Tibial nerve (tissue), 4 donors: Measurements from ENCODE around the gene TMCO6. TPM values are rescaled to one million over a fixed set of nuclear protein-coding genes. Genes with fewer than 3 reads are reported as not detected.
"Not testable (repeated sequence)": the region's sequence is repeated elsewhere in the genome, so short reads cannot be mapped to it uniquely, and the experiment has no call there.

Experiments used
- DNase-seq, 2 donors: peaks; one replicate each; pipeline ENCODE4 v3.0.0-alpha.2; 2019; ENCODE audit warnings: low spot score in 2 of 2
- H3K27ac ChIP-seq, 4 donors: fragments of 200-600 bp; sonication (generic) in 3 of 4; one replicate each; pipeline ENCODE4 v1.5.1; 2017 to 2019; ENCODE audit warnings: mild to moderate bottlenecking in 1 of 4
- H3K27me3 ChIP-seq, 2 donors: fragments of 200-600 bp; sonication (generic) in 1 of 2; one replicate each; pipeline versions ENCODE4 v1.5.1 to v1.6.0; 2017 to 2019
- H3K36me3 ChIP-seq, 3 donors: fragments of 200-600 bp; sonication (generic); one replicate each; pipeline ENCODE4 v1.5.1; 2018 to 2019
- H3K4me1 ChIP-seq, 4 donors: fragments of 200-600 bp; sonication (generic) in 3 of 4; one replicate each; pipeline ENCODE4 v1.5.1; 2017 to 2019
- H3K4me3 ChIP-seq, 4 donors: fragments of 200-600 bp; sonication (generic) in 3 of 4; one replicate each; pipeline ENCODE4 v1.5.1; 2017 to 2019; ENCODE audit warnings: mild to moderate bottlenecking in 1 of 4, moderate library complexity in 1 of 4
- H3K9me3 ChIP-seq, 4 donors: fragments of 200-600 bp; sonication (generic) in 3 of 4; one replicate each; pipeline ENCODE4 v1.5.1; 2017 to 2019
- EP300 ChIP-seq, 2 donors: sonication (generic); formaldehyde crosslinking; IDR thresholded peaks; one replicate each; pipeline ENCODE4 v1.6.1; 2017; ENCODE audit warnings: antibody characterized with exemption in 2 of 2, mild to moderate bottlenecking in 1 of 2
- POLR2A ChIP-seq, 2 donors: fragments of 450-650 bp; IDR thresholded peaks; one replicate each; pipeline ENCODE4 v1.6.1; 2017; ENCODE audit warnings: antibody characterized with exemption in 2 of 2, mild to moderate bottlenecking in 2 of 2, moderate library complexity in 2 of 2
- WGBS, 2 donors: methylation state at CpG; one replicate each; pipeline ENCODE4 v1.1.5; 2018; 5-methylcytosine and 5-hydroxymethylcytosine counted together
- total RNA-seq, 4 donors: library from RNA; depleted of rRNA; stranded (reverse); fragments of >200 nt; gene quantifications; one replicate each; pipeline ENCODE4 v1.1.0, GENCODE V29; 2016
- TF ChIP-seq, protein P1 (sequence below), 5 experiments: fragments of 200-600 bp in 3 of 5; fragments of 450-650 bp in 2 of 5; sonication (generic) in 3 of 5; IDR thresholded peaks; one replicate each; pipeline ENCODE4 v1.5.1; 2016 to 2019; ENCODE audit warnings: antibody characterized with exemption in 5 of 5, mild to moderate bottlenecking in 3 of 5, moderate library complexity in 2 of 5

Gene TMCO6
- total RNA-seq, 4 donors from 2014 or later, result 72.8 to 129 (median 93.0) TPM

DNA sequence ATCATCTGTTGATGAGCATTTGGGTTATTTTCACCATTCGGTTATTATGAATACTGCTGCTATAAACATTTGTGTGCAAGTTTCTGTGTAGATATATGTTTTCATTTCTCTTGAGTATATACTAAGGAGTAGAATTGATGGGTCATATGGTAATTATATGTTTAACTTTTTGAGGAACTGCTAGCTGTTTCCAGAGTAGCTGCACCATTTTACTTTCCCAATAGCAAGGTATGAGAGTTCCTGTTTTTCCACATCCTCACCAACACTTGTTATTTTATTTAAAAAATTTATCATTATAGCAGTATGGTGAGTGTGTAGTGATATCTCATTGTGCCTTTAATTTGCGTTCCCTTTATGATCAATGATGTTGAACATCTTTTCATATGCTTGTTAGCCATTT is 35.5 kb upstream of the TMCO6 start:
- H3K9me3 ChIP-seq, result no peaks in the 10 kb centered on the region
- H3K4me1 ChIP-seq, result peaks cover 0 to under 1% (median 0%) of the 10 kb centered on the region in 4 donors
- TF ChIP-seq EP300 (IDR thresholded peaks at IDR 0.05), result no peak
- TF ChIP-seq POLR2A (IDR thresholded peaks at IDR 0.05), result no peak
- TF ChIP-seq, protein P1, sequence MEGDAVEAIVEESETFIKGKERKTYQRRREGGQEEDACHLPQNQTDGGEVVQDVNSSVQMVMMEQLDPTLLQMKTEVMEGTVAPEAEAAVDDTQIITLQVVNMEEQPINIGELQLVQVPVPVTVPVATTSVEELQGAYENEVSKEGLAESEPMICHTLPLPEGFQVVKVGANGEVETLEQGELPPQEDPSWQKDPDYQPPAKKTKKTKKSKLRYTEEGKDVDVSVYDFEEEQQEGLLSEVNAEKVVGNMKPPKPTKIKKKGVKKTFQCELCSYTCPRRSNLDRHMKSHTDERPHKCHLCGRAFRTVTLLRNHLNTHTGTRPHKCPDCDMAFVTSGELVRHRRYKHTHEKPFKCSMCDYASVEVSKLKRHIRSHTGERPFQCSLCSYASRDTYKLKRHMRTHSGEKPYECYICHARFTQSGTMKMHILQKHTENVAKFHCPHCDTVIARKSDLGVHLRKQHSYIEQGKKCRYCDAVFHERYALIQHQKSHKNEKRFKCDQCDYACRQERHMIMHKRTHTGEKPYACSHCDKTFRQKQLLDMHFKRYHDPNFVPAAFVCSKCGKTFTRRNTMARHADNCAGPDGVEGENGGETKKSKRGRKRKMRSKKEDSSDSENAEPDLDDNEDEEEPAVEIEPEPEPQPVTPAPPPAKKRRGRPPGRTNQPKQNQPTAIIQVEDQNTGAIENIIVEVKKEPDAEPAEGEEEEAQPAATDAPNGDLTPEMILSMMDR (IDR thresholded peaks at IDR 0.05), result no peak
- no peak overlapping the region for H3K4me3 ChIP-seq
- H3K27me3 ChIP-seq, result no peaks in the 10 kb centered on the region
- H3K36me3 ChIP-seq, result no peaks in the 10 kb centered on the region
- 92 to 94% methylated on average over 2 of the region's 2 CpGs for WGBS, 2 donors
- DNase-seq, result no peak
- no peak overlapping the region for H3K27ac ChIP-seq

DNA sequence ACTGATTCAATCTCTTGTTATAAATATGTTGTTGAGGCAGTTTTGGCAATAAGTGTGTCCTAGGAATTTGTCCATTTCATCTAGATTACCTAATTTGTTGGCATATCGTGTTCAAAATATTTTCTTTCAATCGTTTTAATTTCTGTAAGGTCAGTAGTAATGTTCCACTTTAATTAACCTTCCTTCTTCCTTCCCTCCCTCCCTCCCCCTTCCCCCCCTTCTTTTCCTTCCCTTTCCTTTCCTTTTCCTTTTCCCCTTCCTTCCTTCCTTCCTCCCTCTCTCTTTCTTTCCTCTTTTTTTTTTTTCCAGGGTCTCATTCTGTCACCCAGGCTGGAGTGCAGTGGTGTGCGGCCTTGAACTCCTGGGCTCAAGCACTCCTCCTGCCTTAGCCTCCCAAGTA is 33.4 kb upstream of the TMCO6 start:
- DNase-seq, result no peak
- no peak for TF ChIP-seq EP300 (IDR thresholded peaks at IDR 0.05)
- no peak overlapping the region for H3K27ac ChIP-seq
- no peaks in the 10 kb centered on the region for H3K27me3 ChIP-seq
- 69 to 73% methylated on average over 3 of the region's 3 CpGs for WGBS, 2 donors
- H3K4me3 ChIP-seq, result no peak overlapping the region
- H3K9me3 ChIP-seq, result no peaks in the 10 kb centered on the region
- H3K4me1 ChIP-seq, result peaks cover 0 to 20% (median 5%) of the 10 kb centered on the region in 4 donors
- H3K36me3 ChIP-seq, result no peaks in the 10 kb centered on the region

DNA sequence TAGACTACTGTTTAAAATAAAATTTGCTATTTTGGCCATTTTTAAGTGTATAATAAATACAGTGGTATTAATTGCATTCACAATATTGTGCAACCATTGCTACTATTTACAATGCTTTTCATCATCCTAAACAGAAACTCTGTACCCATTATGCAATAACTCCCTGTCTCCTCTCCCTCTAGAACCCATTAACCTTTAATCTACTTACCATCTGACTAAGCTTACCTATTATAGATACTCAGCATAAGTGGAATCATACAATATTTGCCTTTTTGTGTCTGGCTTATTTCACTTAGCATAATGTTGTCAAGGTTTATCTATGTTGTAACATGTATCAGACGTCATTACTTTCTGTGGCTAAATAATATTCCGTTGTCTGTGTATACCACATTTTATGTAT is 32.2 kb upstream of the TMCO6 start:
- DNase-seq, result no peak
- Histone ChIP-seq H3K27me3 (no peaks in the 10 kb centered on the region), H3K36me3 (no peaks in the 10 kb centered on the region), H3K27ac (no peak overlapping the region), H3K4me1 (peaks cover 0 to 23% (median 7%) of the 10 kb centered on the region in 4 donors), H3K4me3 (no peak overlapping the region), H3K9me3 (no peaks in the 10 kb centered on the region)
- no peak for TF ChIP-seq POLR2A (IDR thresholded peaks at IDR 0.05)
- 82 to 87% methylated on average over 2 of the region's 2 CpGs for WGBS, 2 donors

DNA sequence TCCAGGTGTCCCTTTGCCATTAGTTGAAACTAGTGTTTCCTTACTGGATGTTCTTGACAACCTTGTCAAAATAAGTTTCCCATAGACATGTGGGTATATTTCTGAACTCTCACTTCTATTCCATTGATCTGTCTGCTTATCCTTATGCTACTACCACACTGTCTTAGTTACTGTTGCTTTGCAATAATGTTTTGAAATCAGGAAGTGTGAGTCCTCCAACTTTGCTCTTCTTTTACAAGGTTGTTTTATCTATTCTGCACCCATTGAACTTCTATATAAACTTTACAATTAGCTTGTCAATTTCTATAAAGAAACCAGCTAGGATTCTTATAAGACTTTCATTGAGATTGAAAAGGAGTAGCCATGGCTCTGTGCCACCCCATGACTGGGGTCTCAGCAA is 30.5 kb upstream of the TMCO6 start:
- TF ChIP-seq, protein P1 (IDR thresholded peaks at IDR 0.05), result no peak
- TF ChIP-seq EP300 (IDR thresholded peaks at IDR 0.05), result no peak
- TF ChIP-seq POLR2A (IDR thresholded peaks at IDR 0.05), result no peak
- no peak for DNase-seq
- Histone ChIP-seq H3K4me1 (peaks cover 0 to 23% (median 7%) of the 10 kb centered on the region in 4 donors), H3K9me3 (no peaks in the 10 kb centered on the region), H3K27me3 (no peaks in the 10 kb centered on the region), H3K36me3 (no peaks in the 10 kb centered on the region), H3K4me3 (no peak overlapping the region), H3K27ac (peak overlapping the region in 2 of 4 donors; percentile 50 to 71)

DNA sequence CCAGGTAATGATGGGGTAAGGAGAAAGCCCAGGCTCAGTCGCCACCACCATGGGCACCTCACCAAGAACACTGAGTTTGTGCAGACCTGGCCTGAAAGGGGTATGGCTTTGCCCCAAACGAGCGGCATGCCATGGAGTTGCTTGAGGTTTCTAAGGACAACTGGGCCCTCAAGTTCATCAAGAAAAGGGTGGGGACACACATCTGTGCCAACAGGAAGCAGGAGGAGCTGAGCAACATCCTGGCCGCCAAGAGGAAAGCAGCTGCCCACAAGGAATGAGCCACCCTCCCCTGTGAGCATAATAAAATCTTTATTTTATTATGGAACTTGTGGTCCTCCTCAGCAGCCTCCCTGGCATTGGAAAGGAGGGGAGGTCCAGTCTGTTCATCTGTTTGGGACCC is 30.1 kb upstream of the TMCO6 start:
- Histone ChIP-seq H3K9me3 (no peaks in the 10 kb centered on the region), H3K4me1 (peaks cover 0 to 23% (median 7%) of the 10 kb centered on the region in 4 donors), H3K36me3 (no peaks in the 10 kb centered on the region), H3K27ac (peak overlapping the region in 3 of 4 donors; percentile 36 to 71 (median 50)), H3K27me3 (no peaks in the 10 kb centered on the region), H3K4me3 (no peak overlapping the region)
- peak in 1 of 2 donors; percentile 29 for DNase-seq
- TF ChIP-seq POLR2A (IDR thresholded peaks at IDR 0.05), result no peak
- peak in 1 of 2 donors; percentile 67 for TF ChIP-seq EP300 (IDR thresholded peaks at IDR 0.05)
- WGBS, 2 donors, result 53 to 66% methylated on average over 4 of the region's 4 CpGs

DNA sequence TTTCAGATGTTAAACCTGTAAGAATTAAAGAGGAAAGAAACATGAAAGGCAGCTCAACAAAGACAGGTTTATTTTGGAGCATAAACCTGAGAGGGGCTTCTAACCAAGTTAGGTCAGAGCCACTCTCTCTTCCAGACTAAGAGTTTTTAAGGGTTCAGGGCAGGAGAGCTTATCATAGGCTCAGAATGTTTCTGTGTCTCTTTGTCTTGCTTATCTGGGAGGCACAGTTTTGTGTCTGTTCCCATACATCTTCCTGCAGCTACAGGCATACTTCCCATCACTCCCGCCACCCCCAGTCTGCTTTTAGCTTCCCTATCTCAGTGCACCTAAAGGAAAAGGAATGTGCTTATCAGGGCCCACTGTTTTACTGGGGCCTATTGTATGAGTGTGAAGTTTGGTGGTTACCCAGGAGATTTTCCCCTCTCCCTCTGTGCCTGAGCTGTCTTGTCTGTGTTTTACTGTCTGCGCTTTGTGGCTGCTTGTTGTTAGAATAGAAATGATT is 28.2 kb upstream of the TMCO6 start:
- Histone ChIP-seq H3K27me3 (no peaks in the 10 kb centered on the region), H3K4me1 (peaks cover 0 to 23% (median 7%) of the 10 kb centered on the region in 4 donors), H3K4me3 (no peak overlapping the region), H3K9me3 (no peaks in the 10 kb centered on the region), H3K27ac (peak overlapping the region in 2 of 4 donors; percentile 60 to 71), H3K36me3 (no peaks in the 10 kb centered on the region)
- 82 to 84% methylated on average over 2 of the region's 2 CpGs for WGBS, 2 donors
- TF ChIP-seq, protein P1 (IDR thresholded peaks at IDR 0.05), result no peak
- TF ChIP-seq EP300 (IDR thresholded peaks at IDR 0.05) (no peak), POLR2A (IDR thresholded peaks at IDR 0.05) (no peak)
- DNase-seq, result no peak

DNA sequence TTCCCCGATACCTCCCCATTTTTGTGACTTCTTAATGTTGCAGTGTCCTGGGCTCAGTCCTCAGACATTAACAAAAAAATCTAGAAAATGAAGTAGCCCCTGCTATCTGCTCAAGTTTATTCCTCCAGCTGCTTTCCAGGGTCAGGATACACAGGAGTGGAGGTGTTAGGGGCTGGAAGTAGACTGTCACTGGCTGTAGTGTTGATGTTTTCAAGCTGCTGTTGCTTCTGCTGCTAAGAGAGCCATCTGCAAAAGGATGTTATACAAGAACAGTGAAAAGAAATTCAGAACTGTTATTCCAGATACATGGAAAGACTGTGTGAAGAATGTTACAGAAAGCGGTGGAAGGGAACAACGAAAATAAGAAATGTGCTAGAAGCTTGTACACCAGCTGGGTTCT is 16.9 kb upstream of the TMCO6 start:
- TF ChIP-seq EP300 (IDR thresholded peaks at IDR 0.05) (no peak), POLR2A (IDR thresholded peaks at IDR 0.05) (no peak)
- TF ChIP-seq, protein P1 (IDR thresholded peaks at IDR 0.05), result no peak
- no peak overlapping the region for H3K4me3 ChIP-seq
- H3K4me1 ChIP-seq, result no peaks in the 10 kb centered on the region
- no peak for DNase-seq
- WGBS, 2 donors, result 79 to 85% methylated on average over 3 of the region's 3 CpGs
- H3K27me3 ChIP-seq, result no peaks in the 10 kb centered on the region
- no peaks in the 10 kb centered on the region for H3K36me3 ChIP-seq
- no peak overlapping the region for H3K27ac ChIP-seq
- no peaks in the 10 kb centered on the region for H3K9me3 ChIP-seq

DNA sequence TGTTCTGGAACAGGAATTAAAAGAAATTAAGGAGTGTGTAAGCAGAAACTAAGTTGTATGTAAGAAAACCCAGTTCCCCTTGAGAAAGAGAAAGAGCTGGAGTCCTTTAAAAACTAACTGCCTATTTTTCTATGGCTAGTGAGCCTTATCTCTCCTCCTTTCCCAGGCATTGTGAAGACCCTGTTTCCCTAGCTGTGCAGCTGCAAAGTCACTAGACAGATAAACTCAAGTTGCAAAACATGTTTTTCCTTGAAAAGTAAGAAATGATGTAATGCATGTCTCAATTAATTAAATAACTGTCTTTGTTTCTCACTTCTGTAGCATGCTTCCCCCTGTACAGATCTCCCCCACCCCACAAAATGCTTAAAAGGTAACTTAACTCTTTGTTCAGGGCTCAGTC is 16.2 kb upstream of the TMCO6 start:
- not testable (repeated sequence) for H3K27me3 ChIP-seq, H3K4me1 ChIP-seq, H3K36me3 ChIP-seq, H3K27ac ChIP-seq, H3K4me3 ChIP-seq, DNase-seq, H3K9me3 ChIP-seq

DNA sequence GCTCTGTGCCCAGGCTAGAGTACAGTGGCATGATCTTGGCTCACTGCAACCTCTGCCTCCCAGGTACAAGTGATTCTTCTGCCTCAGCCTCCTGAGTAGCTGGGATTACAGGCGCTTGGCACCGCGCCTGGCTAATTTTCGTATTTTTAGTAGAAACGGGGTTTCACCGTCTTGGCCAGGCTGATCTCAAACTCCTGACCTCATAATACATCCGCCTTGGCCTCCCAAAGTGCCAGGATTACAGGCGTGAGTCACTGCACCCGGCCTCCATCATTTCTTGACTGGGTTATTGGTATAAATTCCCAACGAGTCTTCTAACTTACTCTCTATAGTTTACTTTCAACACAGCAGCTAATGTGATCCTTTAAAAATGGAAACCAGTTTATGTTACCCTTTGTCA is 14.4 kb upstream of the TMCO6 start:
- not testable (repeated sequence) for H3K27me3 ChIP-seq, H3K4me3 ChIP-seq, DNase-seq, H3K27ac ChIP-seq, H3K36me3 ChIP-seq, H3K4me1 ChIP-seq, H3K9me3 ChIP-seq
- 83 to 86% methylated on average over 10 of the region's 10 CpGs for WGBS, 2 donors
